Testis (tissue), 3 donors: Measurements from ENCODE around the gene LIPJ. TPM values are rescaled to one million over a fixed set of nuclear protein-coding genes. Genes with fewer than 3 reads are reported as not detected.

Source experiments
- DNase-seq: peaks from one replicate; pipeline ENCODE4 v3.0.0-alpha.2; 2019
- H3K27ac ChIP-seq, 2 donors: fragments of 200-600 bp; sonication (generic); one replicate each; pipeline ENCODE4 v1.5.1; 2019
- H3K27me3 ChIP-seq: fragments of 200-600 bp; sonication (generic); one replicate; pipeline ENCODE4 v1.5.1; 2019
- H3K36me3 ChIP-seq: fragments of 200-600 bp; sonication (generic); one replicate; pipeline ENCODE4 v1.5.1; 2017; ENCODE audit warnings: low read depth; ENCODE audit errors: missing control alignments
- H3K4me1 ChIP-seq: fragments of 200-600 bp; sonication (generic); one replicate; pipeline ENCODE4 v1.5.1; 2019
- H3K4me3 ChIP-seq, 2 donors: fragments of 200-600 bp; sonication (generic); one replicate each; pipeline ENCODE4 v1.5.1; 2017 to 2019
- H3K9me3 ChIP-seq: fragments of 200-600 bp; sonication (generic); one replicate; pipeline ENCODE4 v1.5.1; 2017
- POLR2A ChIP-seq: fragments of 450-650 bp; IDR thresholded peaks from one replicate; pipeline ENCODE4 v1.6.1; 2017; ENCODE audit warnings: antibody characterized with exemption, mild to moderate bottlenecking, moderate library complexity
- WGBS, 2 donors: methylation state at CpG; one replicate each; pipeline ENCODE4 v1.1.5; 2018; 5-methylcytosine and 5-hydroxymethylcytosine counted together
- intact Hi-C: fragments of 100-400 bp; cut with DNase I; formaldehyde crosslinking; loops from one replicate; pipeline ENCODE4 v1.15.1; 2023; ENCODE audit warnings: low total_unique reads
- polyA plus RNA-seq: library from polyadenylated mRNA; stranded (reverse); fragments of 350-450 nt; fragmentation: Illumina TruSeq; extraction: RNeasy Lipid Tissue Mini Kit (QIAGEN cat#74804); gene quantifications from one replicate; pipeline ENCODE4 v1.2.3, GENCODE V29; 2014; ENCODE audit warnings: low read depth, low replicate concordance; ENCODE audit not compliant: insufficient read depth
- total RNA-seq, 2 donors: library from RNA; depleted of rRNA; stranded (reverse); fragments of >200 nt; gene quantifications; one replicate each; pipeline ENCODE4 v1.2.3, GENCODE V29; 2016
- TF ChIP-seq, protein P1 (sequence below), 3 experiments: fragments of 450-650 bp in 2 of 3; fragments of 200-600 bp in 1 of 3; sonication (generic) in 1 of 3; IDR thresholded peaks; one replicate each; pipeline ENCODE4 v1.5.1; 2016 to 2019; ENCODE audit warnings: antibody characterized with exemption in 3 of 3, mild to moderate bottlenecking in 2 of 3, moderate library complexity in 1 of 3

Gene LIPJ
- total and polyA plus RNA-seq, 3 donors from 2014 or later, result 3.5 to 10.4 (median 4.2) TPM

- TF ChIP-seq, protein P1, sequence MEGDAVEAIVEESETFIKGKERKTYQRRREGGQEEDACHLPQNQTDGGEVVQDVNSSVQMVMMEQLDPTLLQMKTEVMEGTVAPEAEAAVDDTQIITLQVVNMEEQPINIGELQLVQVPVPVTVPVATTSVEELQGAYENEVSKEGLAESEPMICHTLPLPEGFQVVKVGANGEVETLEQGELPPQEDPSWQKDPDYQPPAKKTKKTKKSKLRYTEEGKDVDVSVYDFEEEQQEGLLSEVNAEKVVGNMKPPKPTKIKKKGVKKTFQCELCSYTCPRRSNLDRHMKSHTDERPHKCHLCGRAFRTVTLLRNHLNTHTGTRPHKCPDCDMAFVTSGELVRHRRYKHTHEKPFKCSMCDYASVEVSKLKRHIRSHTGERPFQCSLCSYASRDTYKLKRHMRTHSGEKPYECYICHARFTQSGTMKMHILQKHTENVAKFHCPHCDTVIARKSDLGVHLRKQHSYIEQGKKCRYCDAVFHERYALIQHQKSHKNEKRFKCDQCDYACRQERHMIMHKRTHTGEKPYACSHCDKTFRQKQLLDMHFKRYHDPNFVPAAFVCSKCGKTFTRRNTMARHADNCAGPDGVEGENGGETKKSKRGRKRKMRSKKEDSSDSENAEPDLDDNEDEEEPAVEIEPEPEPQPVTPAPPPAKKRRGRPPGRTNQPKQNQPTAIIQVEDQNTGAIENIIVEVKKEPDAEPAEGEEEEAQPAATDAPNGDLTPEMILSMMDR (IDR thresholded peaks at IDR 0.05), result no peak
- TF ChIP-seq POLR2A, result no peak
- Histone ChIP-seq H3K27me3 (no peaks in the 10 kb centered on the region), H3K4me3 (peak overlapping the region; percentile 84), H3K36me3 (no peaks in the 10 kb centered on the region), H3K9me3 (no peaks in the 10 kb centered on the region), H3K27ac (peak overlapping the region; percentile 93 to 98), H3K4me1 (no peaks in the 10 kb centered on the region)
- intact Hi-C loops, result no loop called here
- DNase-seq, result no peak
- 38 to 43% methylated on average over 7 of the region's 7 CpGs for WGBS, 2 donors
Observed at GRCh38 chr10:88583584-88583957, 3.0 kb upstream of the LIPJ start.

- TF ChIP-seq, protein P1 (IDR thresholded peaks at IDR 0.05), result no peak
- no peak for TF ChIP-seq POLR2A
- WGBS, 2 donors, result 91 to 96% methylated on average over 1 of the region's 1 CpG
- intact Hi-C loops, result no loop called here
Observed at GRCh38 chr10:88592381-88592780, 5.8 kb downstream of the LIPJ start.

DNA sequence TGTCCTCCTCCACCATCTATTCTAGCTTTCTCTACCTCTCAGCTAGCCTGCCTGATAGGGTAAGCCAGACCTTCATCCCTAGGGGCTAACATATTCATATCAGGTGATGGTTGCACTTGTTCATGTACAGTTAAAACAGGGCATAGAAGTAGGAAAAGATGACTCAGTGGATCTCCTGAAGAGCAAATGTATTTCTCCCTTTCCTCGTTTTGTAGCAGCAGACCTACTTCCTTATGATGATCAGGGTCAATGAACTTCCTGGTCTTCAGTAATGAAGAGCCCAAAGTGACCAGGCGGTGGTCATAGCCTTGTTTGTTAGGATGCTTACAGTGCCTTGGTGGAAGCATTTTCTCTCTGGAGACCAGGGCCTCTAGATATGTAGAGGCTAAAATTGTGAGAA lies 6.3 kb downstream of the LIPJ start:
- TF ChIP-seq POLR2A, result no peak
- TF ChIP-seq, protein P1 (IDR thresholded peaks at IDR 0.05), result no peak
- H3K36me3 ChIP-seq, result no peaks in the 10 kb centered on the region
- H3K4me3 ChIP-seq, result no peak overlapping the region
- DNase-seq, result no peak
- WGBS, 2 donors, result 87 to 90% methylated on average over 2 of the region's 2 CpGs
- H3K27me3 ChIP-seq, result no peaks in the 10 kb centered on the region
- no peaks in the 10 kb centered on the region for H3K4me1 ChIP-seq
- H3K27ac ChIP-seq, result no peak overlapping the region
- no peaks in the 10 kb centered on the region for H3K9me3 ChIP-seq
- intact Hi-C loops, result no loop called here

More at GRCh38 chr10:88592381-88592780, 5.8 kb downstream of the LIPJ start:
- H3K4me3 ChIP-seq, result no peak overlapping the region
- no peak for DNase-seq
- H3K4me1 ChIP-seq, result no peaks in the 10 kb centered on the region
- no peaks in the 10 kb centered on the region for H3K27me3 ChIP-seq
- no peaks in the 10 kb centered on the region for H3K9me3 ChIP-seq
- no peak overlapping the region for H3K27ac ChIP-seq
- H3K36me3 ChIP-seq, result no peaks in the 10 kb centered on the region

- H3K27ac ChIP-seq, result no peak overlapping the region
- TF ChIP-seq, protein P1 (IDR thresholded peaks at IDR 0.05), result no peak
- TF ChIP-seq POLR2A, result no peak
- H3K27me3 ChIP-seq, result no peaks in the 10 kb centered on the region
- intact Hi-C loops, result no loop called here
- no peaks in the 10 kb centered on the region for H3K9me3 ChIP-seq
- WGBS, 2 donors, result 93 to 94% methylated on average over 1 of the region's 1 CpG
- H3K4me3 ChIP-seq, result no peak overlapping the region
- no peaks in the 10 kb centered on the region for H3K4me1 ChIP-seq
- no peak for DNase-seq
- H3K36me3 ChIP-seq, result no peaks in the 10 kb centered on the region
Observed at GRCh38 chr10:88594482-88594881, 7.9 kb downstream of the LIPJ start.

GRCh38 chr10:88598055-88598454 lies 11.5 kb downstream of the LIPJ start:
- Histone ChIP-seq H3K9me3 (no peaks in the 10 kb centered on the region), H3K4me1 (no peaks in the 10 kb centered on the region), H3K27ac (no peak overlapping the region), H3K4me3 (no peak overlapping the region), H3K36me3 (no peaks in the 10 kb centered on the region), H3K27me3 (no peaks in the 10 kb centered on the region)
- TF ChIP-seq POLR2A, result no peak
- TF ChIP-seq, protein P1 (IDR thresholded peaks at IDR 0.05), result no peak
- DNase-seq, result no peak
- 85 to 86% methylated on average over 1 of the region's 1 CpG for WGBS, 2 donors
- intact Hi-C loops, result no loop called here
